ENCODE results near the gene SCD5. TPM values are rescaled to one million over a fixed set of nuclear protein-coding genes. Genes with fewer than 3 reads are reported as not detected.

The SCD5 gene
- total and polyA plus RNA-seq, 2 of the 8 experiments (the other 6 are each of a cell fraction or from before 2014, with no cell fraction given), result 0.92 to 1.2 TPM

DNA sequence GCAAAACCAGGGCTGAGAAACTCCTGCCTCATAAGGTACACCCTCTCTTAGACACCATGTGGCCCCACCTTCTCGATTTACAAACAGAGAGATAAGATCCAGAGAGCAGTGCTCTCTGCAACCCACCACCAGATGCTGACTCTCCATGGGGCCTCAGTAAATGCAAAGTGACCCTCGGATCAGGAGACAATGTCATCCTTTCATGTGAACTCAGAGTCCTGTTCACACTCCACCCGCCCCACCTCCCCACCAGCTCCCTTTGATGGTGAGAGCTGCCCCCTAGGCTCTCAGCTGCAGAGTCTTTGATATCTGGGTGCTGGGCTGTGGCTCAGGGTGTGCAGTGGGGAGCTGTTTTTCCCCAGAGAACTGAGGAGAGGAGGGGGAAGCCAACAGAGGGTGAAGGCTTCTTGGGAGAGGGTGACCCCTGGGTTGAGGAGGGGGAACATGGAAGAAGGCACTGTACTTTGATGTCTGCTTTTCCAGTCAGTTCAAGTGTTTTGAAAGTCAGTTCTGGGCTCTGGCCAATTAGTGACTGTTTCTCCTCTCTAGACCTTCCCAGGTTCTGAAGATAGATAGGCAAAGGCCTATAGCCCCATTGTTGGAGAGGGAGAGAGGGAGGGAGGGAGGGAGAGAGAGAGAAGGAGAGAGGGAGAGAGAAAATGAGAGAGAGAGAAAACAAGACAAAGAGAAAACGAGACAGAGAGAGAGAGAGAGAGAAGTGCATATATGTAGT lies 88.2 kb downstream of the SCD5 start:
- CTCF ChIA-PET (ENCODE audit: partially characterized antibody), result interaction anchor here (0.8 to 1.6 kb wide), 3 partner anchors 15 to 242 kb away, joined by 3 to 5 read pairs (median 3); no protein-coding TSS in a partner anchor
- no peak overlapping the region for H2BK20ac ChIP-seq (ENCODE audit: low read length)
- WGBS, 2 experiments (ENCODE audit: extremely low coverage in 1 of 2, insufficient coverage in 1 of 2, insufficient read length in 1 of 2, insufficient replicate concordance in 2 of 2, low coverage in 1 of 2, low lambda C conversion rate in 2 of 2, missing lambda C conversion rate in 1 of 2), result 52% methylated on average over 2 of the region's 4 CpGs; no CpG with 5 or more reads in 1 of the 2 experiments
- H3K9ac ChIP-seq (replicated peaks in 1 of 4; ENCODE audit: extremely low read depth in 1 of 4, low read depth in 3 of 4, low read length in 3 of 4), result no peak overlapping the region
- no peak overlapping the region for H2BK15ac ChIP-seq (ENCODE audit: low read length)
- DNase-seq (ENCODE audit: low read depth in 1 of 2, low spot score in 2 of 2), result no peak
- no peak overlapping the region for H3K4me2 ChIP-seq (ENCODE audit: insufficient read depth in 1 of 2, low read depth in 2 of 2, low read length in 2 of 2)
- H2AK5ac ChIP-seq (ENCODE audit: low read depth, low read length), result no peak overlapping the region
- no peak for TF ChIP-seq TBP (IDR thresholded peaks at IDR 0.05; ENCODE audit: low read depth, low read length)
- 0 out of 4 replicates have a peak, but pooled peaks of 1 of the 2 experiments have one; percentile 8 for TF ChIP-seq RAD21 (IDR thresholded peaks at IDR 0.05 in 1 of 2, conservative IDR thresholded peaks at IDR 0.05 in 1 of 2; ENCODE audit: low read depth in 2 of 2, low read length in 2 of 2)
- no peak overlapping the region for H3K14ac ChIP-seq (ENCODE audit: insufficient read length)
- H3K23me2 ChIP-seq (ENCODE audit: low read depth, low read length), result no peaks in the 10 kb centered on the region
- no peak overlapping the region for H4K91ac ChIP-seq (replicated peaks; ENCODE audit: insufficient read length, low read length)
- H3K18ac ChIP-seq (ENCODE audit: extremely low read depth, low read length), result no peak overlapping the region; the same call in 1 of the 2 replicates
- H4K20me1 ChIP-seq (replicated peaks in 1 of 2; ENCODE audit: control insufficient read depth in 1 of 2, insufficient read depth in 2 of 2, low read length in 2 of 2), result no peaks in the 10 kb centered on the region
- no peak overlapping the region for H2AFZ ChIP-seq (ENCODE audit: low read length)
- H3K9me3 ChIP-seq (ENCODE audit: insufficient read depth in 2 of 2, low read depth in 1 of 2, low read length in 1 of 2), result no peaks in the 10 kb centered on the region
- no peak overlapping the region for H2BK120ac ChIP-seq (replicated peaks; ENCODE audit: low read depth, low read length)
- no peaks in the 10 kb centered on the region for H3K79me2 ChIP-seq (ENCODE audit: control insufficient read depth in 1 of 2, insufficient read depth in 2 of 2, low read length in 2 of 2)
- FAIRE-seq, result no peak
- H3K4me1 ChIP-seq (replicated peaks in 1 of 4; ENCODE audit: control insufficient read depth in 3 of 4, insufficient read depth in 4 of 4, low read length in 3 of 4), result peaks cover 0 to 4% (median 2%) of the 10 kb centered on the region in 4 experiments; a peak in 5 of 7 replicates
- H3K23ac ChIP-seq (ENCODE audit: insufficient read length), result no peak overlapping the region
- H3K27ac ChIP-seq (ENCODE audit: low read depth, low read length), result no peak overlapping the region
- no peak overlapping the region for H3K4me3 ChIP-seq (ENCODE audit: extremely low read depth in 1 of 4, insufficient read depth in 2 of 4, low read depth in 3 of 4, low read length in 4 of 4)
- peak overlapping the region; percentile 54; the same call in 1 of the 2 replicates for H4K8ac ChIP-seq (ENCODE audit: extremely low read depth, insufficient read depth, low read length)
- H2BK12ac ChIP-seq (ENCODE audit: low read depth, low read length), result no peak overlapping the region
- H3K36me3 ChIP-seq (ENCODE audit: control insufficient read depth in 2 of 4, insufficient read depth in 4 of 4, low read length in 3 of 4), result no peaks in the 10 kb centered on the region
- H3K79me1 ChIP-seq (ENCODE audit: low read depth, low read length), result no peaks in the 10 kb centered on the region
- H3K27me3 ChIP-seq (replicated peaks in 1 of 4; ENCODE audit: control insufficient read depth in 3 of 4, extremely low read depth in 1 of 4, insufficient read depth in 3 of 4, low read length in 3 of 4), result no peaks in the 10 kb centered on the region
- POLR2A ChIA-PET (ENCODE audit: partially characterized antibody), result no interaction called here
- H4K5ac ChIP-seq (ENCODE audit: insufficient read length, low read depth, low read length), result no peak overlapping the region
- H2BK5ac ChIP-seq (ENCODE audit: low read depth, low read length), result no peak overlapping the region
- H3K4ac ChIP-seq (replicated peaks; ENCODE audit: insufficient read length, low read depth, low read length), result no peak overlapping the region
- H3K56ac ChIP-seq (replicated peaks; ENCODE audit: insufficient read length, low read depth, low read length), result no peak overlapping the region
